Measurements from ENCODE around the gene UBP1. TPM values are rescaled to one million over a fixed set of nuclear protein-coding genes. Genes with fewer than 3 reads are reported as not detected.

The UBP1 gene
- total and polyA plus RNA-seq, 12 donors: 23.7 to 74.5 (median 44.3) TPM

GRCh38 chr3:33426068-33426467 is 14.1 kb downstream of the UBP1 start:
- Histone ChIP-seq H3K27me3 (no peaks in the 10 kb centered on the region), H3K27ac (no peak overlapping the region), H3K4me3 (no peak overlapping the region), H3K36me3 (replicated peaks in 1 of 2) (peaks cover 0 to 12% of the 10 kb centered on the region in 2 donors), H3K4me1 (replicated peaks in 1 of 2) (peaks cover 15 to 27% of the 10 kb centered on the region in 2 donors), H3K9me3 (replicated peaks in 1 of 3) (no peaks in the 10 kb centered on the region)
- intact Hi-C loops (cut with DNase I): no loop called here
- TF ChIP-seq, protein P1, sequence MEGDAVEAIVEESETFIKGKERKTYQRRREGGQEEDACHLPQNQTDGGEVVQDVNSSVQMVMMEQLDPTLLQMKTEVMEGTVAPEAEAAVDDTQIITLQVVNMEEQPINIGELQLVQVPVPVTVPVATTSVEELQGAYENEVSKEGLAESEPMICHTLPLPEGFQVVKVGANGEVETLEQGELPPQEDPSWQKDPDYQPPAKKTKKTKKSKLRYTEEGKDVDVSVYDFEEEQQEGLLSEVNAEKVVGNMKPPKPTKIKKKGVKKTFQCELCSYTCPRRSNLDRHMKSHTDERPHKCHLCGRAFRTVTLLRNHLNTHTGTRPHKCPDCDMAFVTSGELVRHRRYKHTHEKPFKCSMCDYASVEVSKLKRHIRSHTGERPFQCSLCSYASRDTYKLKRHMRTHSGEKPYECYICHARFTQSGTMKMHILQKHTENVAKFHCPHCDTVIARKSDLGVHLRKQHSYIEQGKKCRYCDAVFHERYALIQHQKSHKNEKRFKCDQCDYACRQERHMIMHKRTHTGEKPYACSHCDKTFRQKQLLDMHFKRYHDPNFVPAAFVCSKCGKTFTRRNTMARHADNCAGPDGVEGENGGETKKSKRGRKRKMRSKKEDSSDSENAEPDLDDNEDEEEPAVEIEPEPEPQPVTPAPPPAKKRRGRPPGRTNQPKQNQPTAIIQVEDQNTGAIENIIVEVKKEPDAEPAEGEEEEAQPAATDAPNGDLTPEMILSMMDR (IDR thresholded peaks at IDR 0.05): no peak
- TF ChIP-seq POLR2A (IDR thresholded peaks at IDR 0.05): no peak
- WGBS, 4 donors: 89 to 95% (median 91%) methylated on average over 1 of the region's 1 CpG
- DNase-seq: no peak

DNA sequence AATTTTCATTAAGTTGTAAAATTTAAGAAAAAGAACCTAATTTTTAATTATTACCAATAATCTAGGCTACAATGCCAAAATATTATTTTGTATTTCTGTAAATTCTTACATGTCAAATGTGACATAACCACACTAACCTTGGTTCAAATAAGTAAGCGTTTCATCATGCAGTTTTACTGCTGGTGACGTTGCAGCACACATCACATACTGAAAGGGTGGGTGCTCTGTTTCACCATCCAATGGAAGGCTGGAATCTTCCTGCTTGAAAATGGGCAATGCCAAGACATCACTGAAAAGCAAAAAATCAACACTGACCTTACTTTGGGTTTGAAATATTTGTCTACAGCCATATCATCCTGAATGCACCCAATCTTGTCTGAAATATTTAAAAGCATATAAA is 14.8 kb downstream of the UBP1 start:
- no peak for TF ChIP-seq POLR2A (IDR thresholded peaks at IDR 0.05)
- TF ChIP-seq, protein P1 (IDR thresholded peaks at IDR 0.05): no peak
- intact Hi-C loops (cut with DNase I): no loop called here
- no peak for DNase-seq
- Histone ChIP-seq H3K4me3 (no peak overlapping the region), H3K36me3 (replicated peaks in 1 of 2) (peaks cover 0 to 12% of the 10 kb centered on the region in 2 donors), H3K27ac (no peak overlapping the region), H3K9me3 (replicated peaks in 1 of 3) (no peaks in the 10 kb centered on the region), H3K27me3 (no peaks in the 10 kb centered on the region), H3K4me1 (replicated peaks in 1 of 2) (peaks cover 15 to 27% of the 10 kb centered on the region in 2 donors)
- WGBS, 4 donors: 43 to 78% (median 60%) methylated on average over 2 of the region's 2 CpGs

- Histone ChIP-seq H3K4me3 (no peak overlapping the region), H3K27me3 (no peaks in the 10 kb centered on the region), H3K36me3 (replicated peaks in 1 of 2) (peaks cover 0 to 12% of the 10 kb centered on the region in 2 donors), H3K9me3 (replicated peaks in 1 of 3) (no peaks in the 10 kb centered on the region), H3K27ac (no peak overlapping the region), H3K4me1 (replicated peaks in 1 of 2) (peaks cover 15 to 27% of the 10 kb centered on the region in 2 donors)
- intact Hi-C loops (cut with DNase I): no loop called here
- WGBS, 4 donors: 87 to 95% (median 92%) methylated on average over 7 to 10 of the region's 10 CpGs
- TF ChIP-seq POLR2A (IDR thresholded peaks at IDR 0.05): no peak
- TF ChIP-seq, protein P1 (IDR thresholded peaks at IDR 0.05): no peak
- no peak for DNase-seq
Measured at GRCh38 chr3:33424606-33425452, 15.4 kb downstream of the UBP1 start.

- intact Hi-C loops (cut with DNase I): no loop called here
- H3K36me3 ChIP-seq (replicated peaks in 1 of 2): peaks cover 0 to 12% of the 10 kb centered on the region in 2 donors
- no peak for TF ChIP-seq POLR2A (IDR thresholded peaks at IDR 0.05)
- TF ChIP-seq, protein P1 (IDR thresholded peaks at IDR 0.05): no peak
Measured at GRCh38 chr3:33420966-33421365, 19.2 kb downstream of the UBP1 start.

More at GRCh38 chr3:33420966-33421365, 19.2 kb downstream of the UBP1 start:
- Histone ChIP-seq H3K27me3 (no peaks in the 10 kb centered on the region), H3K4me1 (replicated peaks in 1 of 2) (peaks cover 4 to 15% of the 10 kb centered on the region in 2 donors), H3K4me3 (no peak overlapping the region), H3K27ac (no peak overlapping the region), H3K9me3 (replicated peaks in 1 of 3) (no peaks in the 10 kb centered on the region)
- DNase-seq: no peak
- WGBS, 4 donors: 100% methylated on average over 2 of the region's 2 CpGs
